DND-41 (cell line): ENCODE data around the gene SELENOP.

ENCODE experiments used
- CTCF ChIP-seq: IDR thresholded peaks from 2 replicates; pipeline ENCODE4 v1.5.1; 2012; ENCODE audit warnings: borderline replicate concordance, low read length, moderate library complexity, mild to moderate bottlenecking; ENCODE audit not compliant: poor library complexity, severe bottlenecking; ENCODE audit errors: extremely low read depth
- EZH2 ChIP-seq: IDR thresholded peaks from 3 replicates; pipeline ENCODE4 v1.6.1; 2012; ENCODE audit warnings: borderline replicate concordance, low read depth, mild to moderate bottlenecking, moderate library complexity, low read length, inconsistent platforms; ENCODE audit not compliant: severe bottlenecking

DNA sequence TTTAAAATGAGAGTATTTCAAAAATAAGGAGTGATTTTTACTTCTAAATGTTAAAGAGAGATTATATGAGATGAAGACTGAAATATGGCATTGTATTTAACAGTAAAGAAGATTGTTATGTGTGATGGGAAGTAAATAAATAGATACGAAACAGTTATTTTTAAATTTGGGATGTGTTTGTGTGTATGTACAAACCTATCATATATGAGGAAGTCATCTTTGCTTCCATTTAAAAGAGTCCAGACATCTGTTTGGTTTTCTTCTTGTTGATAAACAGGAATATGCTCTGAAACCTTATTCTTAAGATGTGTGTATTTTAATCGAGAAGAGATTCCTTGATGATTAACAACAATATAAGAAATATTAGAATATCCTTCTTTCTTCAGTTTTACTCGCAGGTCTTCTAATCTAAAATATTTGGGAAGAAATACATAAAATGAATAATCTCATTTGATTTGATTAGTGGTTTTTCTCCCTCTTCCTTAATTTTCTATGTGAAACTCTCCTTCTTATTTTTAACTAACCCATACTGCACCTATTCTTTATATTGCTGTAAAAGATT is 4.9 kb downstream of the SELENOP start:
- TF ChIP-seq EZH2 = no peak
- TF ChIP-seq CTCF = no peak
